MM.1S (cell line): Measurements from ENCODE around the gene PRSS16.
"Not testable (repeated sequence)": the region's sequence is repeated elsewhere in the genome, so short reads cannot be mapped to it uniquely, and the experiment has no call there.

Source experiments
- CTCF ChIP-seq: fragments of 300-600 bp; sonication (generic); IDR thresholded peaks from 2 replicates; pipeline ENCODE4 v1.5.1; 2016; ENCODE audit warnings: antibody characterized with exemption, low read length, mixed read lengths
- EZH2 ChIP-seq: fragments of 300-600 bp; sonication (generic); optimal IDR thresholded peaks from 2 replicates; pipeline ENCODE3; 2017; ENCODE audit warnings: low read depth, mild to moderate bottlenecking, antibody characterized with exemption, low read length, mixed read lengths

GRCh38 chr6:27213091-27213517 lies 34.4 kb upstream of the PRSS16 start:
- not testable (repeated sequence) for TF ChIP-seq CTCF, EZH2
